Stomach (tissue), 9 donors: ENCODE results near the gene C17orf50. TPM values are rescaled to one million over a fixed set of nuclear protein-coding genes. Genes with fewer than 3 reads are reported as not detected.
A peak's percentile ranks its signal among the peaks of the same experiment; 100 is the strongest.

Experiments
- DNase-seq, 2 donors: peaks; one replicate each; pipeline versions ENCODE4 v3.0.0 to v3.0.0-alpha.2; 2013 to 2019
- H3K27ac ChIP-seq, 5 donors: fragments of 200-600 bp in 4 of 5; sonication (generic) in 4 of 5; one replicate each; pipeline ENCODE4 v1.5.1; 2013 to 2019; ENCODE audit warnings: mild to moderate bottlenecking in 1 of 5, moderate library complexity in 1 of 5
- H3K27me3 ChIP-seq, 3 donors: fragments of 200-600 bp; sonication (generic); one replicate each; pipeline ENCODE4 v1.5.1; 2017 to 2019; ENCODE audit warnings: mixed run types in 1 of 3
- H3K36me3 ChIP-seq, 4 donors: fragments of 200-600 bp; sonication (generic); 1 replicate in 3 of 4; 2 replicates in 1 of 4; pipeline ENCODE4 v1.5.1; 2016 to 2019
- H3K4me1 ChIP-seq, 4 donors: fragments of 200-600 bp; sonication (generic); one replicate each; pipeline ENCODE4 v1.5.1; 2016 to 2019
- H3K4me3 ChIP-seq, 4 donors: fragments of 200-600 bp; sonication (generic) in 3 of 4; one replicate each; pipeline ENCODE4 v1.5.1; 2016 to 2019; ENCODE audit warnings: mild to moderate bottlenecking in 1 of 4
- H3K9me3 ChIP-seq, 4 donors: fragments of 200-600 bp; sonication (generic); one replicate each; pipeline ENCODE4 v1.5.1; 2016 to 2019
- CTCF ChIP-seq, 7 experiments: fragments of 450-650 bp in 4 of 7; fragments of 200-600 bp in 3 of 7; sonication (generic) in 3 of 7; IDR thresholded peaks; one replicate each; pipeline ENCODE4 v1.5.1; 2016 to 2019; ENCODE audit warnings: antibody characterized with exemption in 7 of 7, control low read depth in 2 of 7, mild to moderate bottlenecking in 1 of 7
- EP300 ChIP-seq: sonication (generic); formaldehyde crosslinking; IDR thresholded peaks from one replicate; pipeline ENCODE4 v1.6.1; 2017; ENCODE audit warnings: antibody characterized with exemption
- POLR2A ChIP-seq, 4 donors: fragments of 450-650 bp; IDR thresholded peaks; one replicate each; pipeline ENCODE4 v1.6.1; 2016; ENCODE audit warnings: antibody characterized with exemption in 4 of 4, control low read depth in 2 of 4, mild to moderate bottlenecking in 1 of 4, moderate library complexity in 1 of 4
- POLR2AphosphoS5 ChIP-seq, 3 donors: sonication (generic); formaldehyde crosslinking; IDR thresholded peaks; one replicate each; pipeline ENCODE4 v1.6.1; 2016; ENCODE audit warnings: antibody characterized with exemption in 3 of 3
- whole genome bisulfite sequencing, 5 donors: extraction: QIAGEN DNeasy Blood & Tissue Kit in 3 of 5; methylation state at CpG; one replicate each; pipeline versions ENCODE4 v1.1.5 to v1.1.7; 2013 to 2018; 5-methylcytosine and 5-hydroxymethylcytosine counted together
- intact Hi-C: fragments of 100-400 bp; cut with DNase I; formaldehyde crosslinking; loops from one replicate; pipeline ENCODE4 v1.15.1; 2023; ENCODE audit warnings: low total_unique reads
- polyA plus RNA-seq, 3 donors: library from polyadenylated mRNA; stranded (reverse); fragments of 200-250 nt; gene quantifications; one replicate each; pipeline ENCODE4 v1.2.3, GENCODE V29; 2013
- total RNA-seq, 5 donors: library from RNA; depleted of rRNA; stranded (reverse); fragments of >200 nt; gene quantifications; one replicate each; pipeline versions ENCODE4 v1.1.0 to v1.2.3, GENCODE V29; 2014 to 2016
- donor health status: healthy with polysubstance abuse.
- donor health status: Bipolar disorder and iron deficiency.
- donor health status: healthy.

The C17orf50 gene
- total and polyA plus RNA-seq, 8 donors: not detected

- no peaks in the 10 kb centered on the region for H3K9me3 ChIP-seq
- no peaks in the 10 kb centered on the region for H3K27me3 ChIP-seq
- H3K4me1 ChIP-seq: peaks cover 28 to 76% (median 56%) of the 10 kb centered on the region in 4 donors
- DNase-seq: no peak
- no peaks in the 10 kb centered on the region for H3K36me3 ChIP-seq
- WGBS, 5 donors: 89 to 95% (median 93%) methylated on average over 16 of the region's 16 CpGs
- TF ChIP-seq CTCF (IDR thresholded peaks at IDR 0.05): no peak
- no peak for TF ChIP-seq POLR2A (IDR thresholded peaks at IDR 0.05)
- no peak for TF ChIP-seq POLR2AphosphoS5 (IDR thresholded peaks at IDR 0.05)
- TF ChIP-seq EP300: no peak
- H3K27ac ChIP-seq: peak overlapping the region in 4 of 5 donors; percentile 38 to 68 (median 62)
- no peak overlapping the region for H3K4me3 ChIP-seq
- intact Hi-C loops: no loop called here
Observed at GRCh38 chr17:35778641-35779196, 18.0 kb downstream of the C17orf50 start.

GRCh38 chr17:35780950-35781349 lies 20.3 kb downstream of the C17orf50 start:
- H3K4me1 ChIP-seq: peaks cover 23 to 76% (median 51%) of the 10 kb centered on the region in 4 donors
- H3K27me3 ChIP-seq: no peaks in the 10 kb centered on the region
- intact Hi-C loops: no loop called here
- no peaks in the 10 kb centered on the region for H3K9me3 ChIP-seq
- DNase-seq: no peak
- 72 to 81% (median 81%) methylated on average over 3 of the region's 3 CpGs for WGBS, 5 donors
- TF ChIP-seq CTCF (IDR thresholded peaks at IDR 0.05): no peak
- TF ChIP-seq EP300: no peak
- no peak for TF ChIP-seq POLR2AphosphoS5 (IDR thresholded peaks at IDR 0.05)
- TF ChIP-seq POLR2A (IDR thresholded peaks at IDR 0.05): no peak
- H3K36me3 ChIP-seq: no peaks in the 10 kb centered on the region
- no peak overlapping the region for H3K4me3 ChIP-seq
- no peak overlapping the region for H3K27ac ChIP-seq

- no peak overlapping the region for H3K4me3 ChIP-seq
- no peaks in the 10 kb centered on the region for H3K9me3 ChIP-seq
- WGBS, 5 donors: 60 to 97% (median 87%) methylated on average over 1 to 2 of the region's 2 CpGs
- TF ChIP-seq EP300: no peak
- no peak for TF ChIP-seq CTCF (IDR thresholded peaks at IDR 0.05)
- no peak for TF ChIP-seq POLR2A (IDR thresholded peaks at IDR 0.05)
- no peak for TF ChIP-seq POLR2AphosphoS5 (IDR thresholded peaks at IDR 0.05)
- peak overlapping the region in 3 of 5 donors; percentile 36 to 85 (median 77) for H3K27ac ChIP-seq
- no peaks in the 10 kb centered on the region for H3K27me3 ChIP-seq
- peaks cover 35 to 87% (median 60%) of the 10 kb centered on the region in 4 donors for H3K4me1 ChIP-seq
- H3K36me3 ChIP-seq: no peaks in the 10 kb centered on the region
- no peak for DNase-seq
- intact Hi-C loops: no loop called here
Observed at GRCh38 chr17:35784895-35785294, 24.2 kb downstream of the C17orf50 start.

- H3K27ac ChIP-seq: peak overlapping the region; percentile 29 to 76 (median 73)
- no peaks in the 10 kb centered on the region for H3K27me3 ChIP-seq
- 14 to 40% (median 33%) methylated on average over 3 of the region's 3 CpGs for WGBS, 5 donors
- H3K9me3 ChIP-seq: no peaks in the 10 kb centered on the region
- no peak overlapping the region for H3K4me3 ChIP-seq
- peaks cover 35 to 79% (median 60%) of the 10 kb centered on the region in 4 donors for H3K4me1 ChIP-seq
- TF ChIP-seq POLR2AphosphoS5 (IDR thresholded peaks at IDR 0.05) (peak in 1 of 3 donors; percentile 3), POLR2A (IDR thresholded peaks at IDR 0.05) (no peak)
- peak in 1 of 2 donors; percentile 59 for DNase-seq
- intact Hi-C loops: no loop called here
- H3K36me3 ChIP-seq: no peaks in the 10 kb centered on the region
Observed at GRCh38 chr17:35786941-35787432, 26.3 kb downstream of the C17orf50 start.
